Neuronal stem cell (in vitro differentiated cells): Measurements from ENCODE around the gene CLASP1.
"Not testable (repeated sequence)": the region's sequence is repeated elsewhere in the genome, so short reads cannot be mapped to it uniquely, and the experiment has no call there.

ENCODE experiments used
- DNase-seq: peaks from one replicate; pipeline ENCODE4 v3.0.0-alpha.2; 2013; ENCODE audit warnings: low spot score
- H2AFZ ChIP-seq: one replicate; pipeline ENCODE4 v1.6.1; 2013; ENCODE audit warnings: mild to moderate bottlenecking, low read length, inconsistent platforms
- H2AK5ac ChIP-seq: 2 replicates; pipeline ENCODE4 v1.6.1; 2013; ENCODE audit warnings: low read depth, mild to moderate bottlenecking, inconsistent platforms, low read length, moderate library complexity, mixed read lengths
- H2BK120ac ChIP-seq: 2 replicates; pipeline ENCODE4 v1.6.1; 2013; ENCODE audit warnings: low read depth, mild to moderate bottlenecking, inconsistent platforms, low read length, moderate library complexity, mixed read lengths
- H2BK12ac ChIP-seq: one replicate; pipeline ENCODE4 v1.6.1; 2013; ENCODE audit warnings: low read length, inconsistent platforms
- H2BK15ac ChIP-seq: 2 replicates; pipeline ENCODE4 v1.6.1; 2013; ENCODE audit warnings: mild to moderate bottlenecking, low read length, inconsistent platforms, mixed read lengths
- H2BK5ac ChIP-seq: one replicate; pipeline ENCODE4 v1.6.1; 2013; ENCODE audit warnings: inconsistent platforms, mild to moderate bottlenecking, low read length, moderate library complexity
- H3K14ac ChIP-seq: one replicate; pipeline ENCODE4 v1.6.1; 2013; ENCODE audit warnings: low read length, inconsistent platforms
- H3K18ac ChIP-seq: 2 replicates; pipeline ENCODE4 v1.6.1; 2013; ENCODE audit warnings: low read length, inconsistent platforms
- H3K23ac ChIP-seq: 2 replicates; pipeline ENCODE4 v1.6.1; 2013; ENCODE audit warnings: low read depth, mild to moderate bottlenecking, mixed read lengths, low read length, inconsistent platforms; ENCODE audit not compliant: poor library complexity
- H3K27ac ChIP-seq: replicated peaks from 3 replicates; pipeline ENCODE4 v1.5.1; 2013; ENCODE audit warnings: low read length, inconsistent platforms
- H3K27me3 ChIP-seq, 3 experiments: 2 replicates each; pipeline ENCODE4 v1.6.1; 2013; ENCODE audit warnings: low read length in 3 of 3, mild to moderate bottlenecking in 2 of 3, inconsistent platforms in 1 of 3, low read depth in 1 of 3, mixed read lengths in 1 of 3, moderate library complexity in 1 of 3; ENCODE audit not compliant: control insufficient read depth in 3 of 3, insufficient read depth in 3 of 3
- H3K36me3 ChIP-seq, 2 donors: replicated peaks in 1 of 2; 2 replicates each; pipeline ENCODE4 v1.6.1; 2013; ENCODE audit warnings: low read length in 2 of 2; ENCODE audit not compliant: control insufficient read depth in 2 of 2, insufficient read depth in 2 of 2
- H3K4ac ChIP-seq: 2 replicates; pipeline ENCODE4 v1.6.1; 2013; ENCODE audit warnings: inconsistent platforms, mild to moderate bottlenecking, low read length, moderate library complexity
- H3K4me1 ChIP-seq, 2 donors: 1 replicate in 1 of 2; 2 replicates in 1 of 2; pipeline ENCODE4 v1.6.1; 2013; ENCODE audit warnings: low read length in 2 of 2, low read depth in 1 of 2; ENCODE audit not compliant: control insufficient read depth in 2 of 2, insufficient read depth in 1 of 2
- H3K4me2 ChIP-seq: one replicate; pipeline ENCODE4 v1.6.1; 2013; ENCODE audit warnings: mild to moderate bottlenecking, low read length, inconsistent platforms; ENCODE audit not compliant: insufficient read depth, poor library complexity, severe bottlenecking
- H3K4me3 ChIP-seq, 2 donors: 2 replicates each; pipeline ENCODE4 v1.5.1; 2013; ENCODE audit warnings: low read length in 2 of 2, mild to moderate bottlenecking in 2 of 2, inconsistent platforms in 1 of 2, moderate library complexity in 1 of 2
- H3K79me1 ChIP-seq: one replicate; pipeline ENCODE4 v1.6.1; 2013; ENCODE audit warnings: low read depth, mild to moderate bottlenecking, inconsistent platforms, low read length, moderate library complexity
- H3K9ac ChIP-seq: one replicate; pipeline ENCODE4 v1.6.1; 2013; ENCODE audit warnings: mild to moderate bottlenecking, low read depth, low read length, inconsistent platforms; ENCODE audit not compliant: poor library complexity
- H3K9me3 ChIP-seq, 2 donors: replicated peaks in 1 of 2; 2 replicates each; pipeline versions ENCODE3 to v1.6.1; 2013; ENCODE audit warnings: low read length in 2 of 2, mild to moderate bottlenecking in 2 of 2, inconsistent platforms in 1 of 2, low read depth in 1 of 2, mixed read lengths in 1 of 2, moderate library complexity in 1 of 2; ENCODE audit not compliant: control insufficient read depth in 2 of 2, insufficient read depth in 1 of 2
- H4K8ac ChIP-seq: one replicate; pipeline ENCODE4 v1.6.1; 2013; ENCODE audit warnings: low read depth, mild to moderate bottlenecking, inconsistent platforms, low read length, moderate library complexity
- H4K91ac ChIP-seq: one replicate; pipeline ENCODE4 v1.6.1; 2013; ENCODE audit warnings: low read length, low read depth, mild to moderate bottlenecking, inconsistent platforms; ENCODE audit not compliant: poor library complexity
- WGBS, 2 donors: extraction: QIAGEN DNeasy Blood & Tissue Kit; methylation state at CpG; one replicate each; pipeline ENCODE4 v1.1.7; 2013; ENCODE audit warnings: missing lambda C conversion rate in 2 of 2, mixed read lengths in 1 of 2; ENCODE audit not compliant: insufficient read length in 2 of 2, insufficient replicate concordance in 1 of 2; ENCODE audit errors: extremely low coverage in 2 of 2; 5-methylcytosine and 5-hydroxymethylcytosine counted together

Gene CLASP1

DNA sequence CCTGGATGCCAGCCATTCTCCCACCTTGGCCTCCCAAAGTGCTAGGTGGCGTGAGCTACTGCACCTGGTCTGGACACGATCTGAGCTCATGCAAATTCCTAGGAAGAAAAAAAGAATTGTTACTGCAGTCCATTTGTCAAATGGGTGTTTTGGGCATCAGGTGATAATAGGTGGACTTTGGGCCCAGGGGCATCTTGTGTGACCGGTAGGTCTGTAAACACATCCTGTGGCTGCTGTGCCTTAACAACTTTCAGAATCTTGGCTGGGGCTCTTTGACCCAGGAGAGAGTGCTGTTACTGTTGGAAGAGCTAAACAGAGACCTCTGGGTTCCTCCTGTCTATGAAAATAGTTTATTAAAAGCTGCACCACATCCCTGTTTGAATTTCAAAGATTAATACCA is 329.3 kb downstream of the CLASP1 start:
- Histone ChIP-seq H2BK5ac (no peak overlapping the region), H2BK12ac (no peak overlapping the region), H3K36me3 (no peaks in the 10 kb centered on the region), H2AK5ac (no peak overlapping the region), H4K8ac (no peak overlapping the region), H3K27ac (no peak overlapping the region), H3K9me3 (peaks cover 0 to 1% of the 10 kb centered on the region in 2 donors), H3K14ac (no peak overlapping the region), H3K4me3 (no peak overlapping the region), H3K4ac (no peak overlapping the region), H3K79me1 (no peaks in the 10 kb centered on the region), H4K91ac (no peak overlapping the region), H3K27me3 (no peaks in the 10 kb centered on the region), H2AFZ (no peak overlapping the region), H3K9ac (no peak overlapping the region), H2BK15ac (no peak overlapping the region), H2BK120ac (no peak overlapping the region), H3K4me1 (peaks cover 0 to 3% of the 10 kb centered on the region in 2 donors), H3K4me2 (no peak overlapping the region), H3K23ac (no peak overlapping the region), H3K18ac (no peak overlapping the region)
- DNase-seq: no peak
- WGBS, 2 donors: no CpG with 5 or more reads among the region's 3 CpGs

DNA sequence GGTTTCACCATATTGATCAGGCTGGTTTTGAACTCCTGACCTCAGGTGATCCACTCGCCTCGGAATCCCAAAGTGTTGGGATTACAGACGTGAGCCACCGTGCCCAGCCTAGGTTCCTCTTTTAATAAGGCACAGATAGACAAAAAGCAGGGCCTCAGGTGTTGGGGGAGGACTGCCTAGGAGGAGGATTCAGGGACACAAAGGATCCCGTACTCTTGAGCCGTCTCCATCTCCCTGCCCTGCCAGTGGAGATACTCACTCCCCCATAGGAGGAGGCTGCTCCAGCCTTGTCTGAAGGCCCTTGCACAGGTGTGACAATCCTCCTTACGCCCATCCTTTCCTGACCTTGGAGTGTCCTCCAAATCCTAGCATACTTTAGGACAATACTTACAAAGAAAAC is 332.3 kb downstream of the CLASP1 start:
- H3K4ac ChIP-seq: no peak overlapping the region
- H3K36me3 ChIP-seq: no peaks in the 10 kb centered on the region
- no peaks in the 10 kb centered on the region for H3K9me3 ChIP-seq
- H3K4me1 ChIP-seq: no peaks in the 10 kb centered on the region
- no peak overlapping the region for H2BK5ac ChIP-seq
- H3K14ac ChIP-seq: no peak overlapping the region
- H2BK120ac ChIP-seq: no peak overlapping the region
- no peak overlapping the region for H3K4me2 ChIP-seq
- no peaks in the 10 kb centered on the region for H3K27me3 ChIP-seq
- WGBS, 2 donors: no CpG with 5 or more reads among the region's 7 CpGs
- H3K9ac ChIP-seq: no peak overlapping the region
- no peak overlapping the region for H3K27ac ChIP-seq
- H2BK12ac ChIP-seq: no peak overlapping the region
- H3K4me3 ChIP-seq: no peak overlapping the region
- no peak for DNase-seq
- no peaks in the 10 kb centered on the region for H3K79me1 ChIP-seq
- H2AFZ ChIP-seq: no peak overlapping the region
- H3K23ac ChIP-seq: no peak overlapping the region
- no peak overlapping the region for H3K18ac ChIP-seq
- H2BK15ac ChIP-seq: no peak overlapping the region
- no peak overlapping the region for H2AK5ac ChIP-seq
- no peak overlapping the region for H4K91ac ChIP-seq
- H4K8ac ChIP-seq: no peak overlapping the region

DNA sequence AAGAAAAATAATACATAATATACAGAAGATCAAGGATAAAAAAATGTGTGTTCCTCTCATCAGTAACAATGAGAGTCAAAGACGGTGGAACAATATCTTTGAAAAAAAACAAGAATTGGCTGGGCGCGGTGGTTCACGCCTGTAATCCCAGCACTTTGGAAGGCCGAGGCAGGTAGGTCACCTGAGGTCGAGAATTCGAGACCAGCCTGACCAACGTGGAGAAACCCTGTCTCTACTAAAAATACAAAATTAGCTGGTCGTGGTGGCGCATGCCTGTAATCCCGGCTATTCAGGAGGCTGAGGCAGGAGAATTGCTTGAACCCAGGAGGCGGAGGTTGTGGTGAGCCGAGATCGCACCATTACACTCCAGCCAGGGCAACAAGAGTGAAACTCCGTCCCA is 335.6 kb downstream of the CLASP1 start:
- not testable (repeated sequence) for H2AK5ac ChIP-seq, H2BK12ac ChIP-seq, H3K4me1 ChIP-seq, H3K9me3 ChIP-seq, H3K4me2 ChIP-seq, H3K14ac ChIP-seq, H4K8ac ChIP-seq, H4K91ac ChIP-seq, H3K18ac ChIP-seq, H3K4ac ChIP-seq, H3K36me3 ChIP-seq, DNase-seq, H2BK120ac ChIP-seq, H3K27me3 ChIP-seq, H2BK5ac ChIP-seq, H2BK15ac ChIP-seq, H2AFZ ChIP-seq, H3K27ac ChIP-seq, H3K4me3 ChIP-seq, H3K9ac ChIP-seq, H3K23ac ChIP-seq, H3K79me1 ChIP-seq
- WGBS, 2 donors: no CpG with 5 or more reads among the region's 15 CpGs

DNA sequence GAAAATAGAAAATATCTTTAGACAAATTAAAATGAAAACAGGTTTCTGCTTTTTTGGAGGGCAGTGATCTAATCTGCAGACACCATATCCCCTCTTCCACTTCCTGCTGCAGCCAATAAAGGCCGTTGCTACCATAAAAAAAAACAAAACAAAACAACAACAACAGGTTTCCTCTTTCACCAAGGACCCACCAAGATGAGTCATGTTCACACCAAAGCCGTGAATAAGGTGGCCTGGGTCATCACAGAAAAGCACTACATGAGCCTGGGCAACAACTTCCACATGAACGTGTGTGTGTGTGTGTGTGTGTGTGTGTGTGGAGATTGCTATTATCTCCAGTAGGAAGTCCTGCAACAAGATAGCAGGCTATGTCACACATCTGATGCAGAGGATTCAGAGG is 339.5 kb downstream of the CLASP1 start:
- no peak overlapping the region for H2BK15ac ChIP-seq
- no peak overlapping the region for H2AK5ac ChIP-seq
- no peaks in the 10 kb centered on the region for H3K79me1 ChIP-seq
- no peak overlapping the region for H2BK12ac ChIP-seq
- H3K27me3 ChIP-seq: no peaks in the 10 kb centered on the region
- no peak overlapping the region for H2BK120ac ChIP-seq
- H3K4me3 ChIP-seq: no peak overlapping the region
- H4K91ac ChIP-seq: no peak overlapping the region
- H3K27ac ChIP-seq: no peak overlapping the region
- H3K36me3 ChIP-seq: no peaks in the 10 kb centered on the region
- no peak overlapping the region for H3K14ac ChIP-seq
- no peak for DNase-seq
- no peak overlapping the region for H2BK5ac ChIP-seq
- H3K18ac ChIP-seq: no peak overlapping the region
- H3K9ac ChIP-seq: no peak overlapping the region
- H3K4ac ChIP-seq: no peak overlapping the region
- no peak overlapping the region for H3K4me2 ChIP-seq
- H3K23ac ChIP-seq: no peak overlapping the region
- H4K8ac ChIP-seq: no peak overlapping the region
- no peaks in the 10 kb centered on the region for H3K4me1 ChIP-seq
- no peaks in the 10 kb centered on the region for H3K9me3 ChIP-seq
- no CpG with 5 or more reads among the region's 3 CpGs for WGBS, 2 donors
- H2AFZ ChIP-seq: no peak overlapping the region
